ENCODE data around the gene SETDB2. TPM values are rescaled to one million over a fixed set of nuclear protein-coding genes. Genes with fewer than 3 reads are reported as not detected.

The SETDB2 gene
- total and polyA plus RNA-seq, 2 of the 13 experiments (the other 11 are each of a cell fraction or from before 2014, with no cell fraction given): 8.1 to 8.7 TPM

- TF ChIP-seq MAF1 (CRISPR knock-in tag; IDR thresholded peaks at IDR 0.05; ENCODE audit: borderline replicate concordance) (no peak), ZNF549 (CRISPR knock-in tag; IDR thresholded peaks at IDR 0.05) (no peak), ZNF772 (CRISPR knock-in tag; IDR thresholded peaks at IDR 0.05) (no peak), PHF21A (CRISPR knock-in tag; IDR thresholded peaks at IDR 0.05) (no peak), ZNF644 (CRISPR knock-in tag; IDR thresholded peaks at IDR 0.05; ENCODE audit: low read depth) (no peak)
These were observed 9.4 kb downstream of the SETDB2 start (continued) for GRCh38 chr13:49453465-49453864.

- no peaks in the 10 kb centered on the region for H3K9me3 ChIP-seq (ENCODE audit: low read length)
- no peaks in the 10 kb centered on the region for H3K27me3 ChIP-seq (ENCODE audit: control insufficient read depth in 1 of 2, insufficient read depth in 2 of 2, low read length in 2 of 2)
- FAIRE-seq: no peak
- peaks cover 10% of the 10 kb centered on the region for H3K79me2 ChIP-seq (ENCODE audit: insufficient read depth, low read length)
- H3K9ac ChIP-seq (ENCODE audit: insufficient read depth, low read depth, low read length): no peak overlapping the region
- no TSS peak for BruUV-seq (replicated peaks)
- no peak for ATAC-seq
- H3K36me3 ChIP-seq (replicated peaks in 1 of 2; ENCODE audit: control insufficient read depth in 1 of 2, insufficient read depth in 2 of 2, low read length in 2 of 2): 0 out of 5 replicates have a peak, but pooled peaks cover 0 to 2% of the 10 kb centered on the region in 2 experiments
- TF ChIP-seq ZNF883 (CRISPR knock-in tag; IDR thresholded peaks at IDR 0.05; ENCODE audit: not compliant biosample characterization): no peak
- no peak for TF ChIP-seq CSRNP1 (CRISPR knock-in tag; IDR thresholded peaks at IDR 0.05)
- no peak for TF ChIP-seq STAT5B (CRISPR knock-in tag; IDR thresholded peaks at IDR 0.05)
- TF ChIP-seq CHD4 (IDR thresholded peaks at IDR 0.05; ENCODE audit: borderline replicate concordance, low read length): no peak
- no peak for TF ChIP-seq NFYC (CRISPR knock-in tag; IDR thresholded peaks at IDR 0.05)
- no peak for TF ChIP-seq ZMAT3 (CRISPR knock-in tag; conservative IDR thresholded peaks at IDR 0.05)
- no peak for TF ChIP-seq ZNF260 (CRISPR knock-in tag; IDR thresholded peaks at IDR 0.05; ENCODE audit: borderline replicate concordance, low read depth)
- H3K27ac ChIP-seq (ENCODE audit: extremely low read length, insufficient read depth, low read length): no peak overlapping the region
- peaks cover 6% of the 10 kb centered on the region; the same call in 1 of the 2 replicates for H3K4me1 ChIP-seq (ENCODE audit: insufficient read depth, low read length)
- H4K20me1 ChIP-seq (ENCODE audit: insufficient read depth, low read length): no peaks in the 10 kb centered on the region
- DNase-seq (ENCODE audit: low spot score): no peak
- in situ Hi-C loops (cut with HindIII; ENCODE audit: extremely low pct_ligation_motif_present, low pct_unique_long_range_greater_than_20kb) (no loop called here), intact Hi-C loops (cut with micrococcal nuclease; ENCODE audit: unreplicated experiment) (loop anchor here (5.0 kb wide), 1 partner anchor 43 kb away; the partner anchor contains the start of gene PHF11)
- POLR2A ChIA-PET: no interaction called here
- 92% methylated on average over 4 of the region's 4 CpGs for WGBS (ENCODE audit: low lambda C conversion rate)
- H3K4me2 ChIP-seq (ENCODE audit: low read depth, low read length): no peak overlapping the region
- H2AFZ ChIP-seq (ENCODE audit: low read length): no peak overlapping the region
- CTCF ChIA-PET (ENCODE audit: low intra/inter-chr PET ratio, low total read pairs): no interaction called here
- H3K4me3 ChIP-seq (replicated peaks in 1 of 3; ENCODE audit: insufficient read depth in 1 of 3, low read depth in 2 of 3, low read length in 3 of 3): no peak overlapping the region
These were observed 10.4 kb downstream of the SETDB2 start for GRCh38 chr13:49454388-49455006.
